OCI-LY3 (cell line): Measurements from ENCODE around the gene ARL6IP4.

ENCODE experiments used
- H2AFZ ChIP-seq: fragments of 200-600, 300-600 bp; shearing (Covaris generic); 2 replicates; pipeline ENCODE4 v1.6.0; 2014; ENCODE audit warnings: antibody characterized with exemption, low read depth, low read length
- H3K27ac ChIP-seq: fragments of 200-600, 300-600 bp; sonication (generic); 2 replicates; pipeline ENCODE4 v1.5.1; 2014; ENCODE audit warnings: mild to moderate bottlenecking, low read length, moderate library complexity, mixed read lengths
- H3K27me3 ChIP-seq: fragments of 200-600, 300-600 bp; sonication (generic); 2 replicates; pipeline ENCODE4 v1.6.1; 2014; ENCODE audit warnings: low read depth, low read length, mixed read lengths
- H3K36me3 ChIP-seq: fragments of 200-600, 300-600 bp; sonication (generic); replicated peaks from 2 replicates; pipeline ENCODE3; 2014; ENCODE audit warnings: low read depth, low read length, mixed read lengths
- H3K4me1 ChIP-seq: fragments of 300-600, 200-600 bp; sonication (generic); 2 replicates; pipeline ENCODE4 v1.6.1; 2014; ENCODE audit warnings: low read length, mixed read lengths
- H3K4me2 ChIP-seq: fragments of 200-600, 300-600 bp; sonication (generic); 2 replicates; pipeline ENCODE4 v1.6.1; 2014; ENCODE audit warnings: low read length, mixed read lengths
- H3K4me3 ChIP-seq: fragments of 300-600, 200-600 bp; sonication (generic); 2 replicates; pipeline ENCODE4 v1.5.1; 2014; ENCODE audit warnings: antibody characterized with exemption, mild to moderate bottlenecking, low read length, moderate library complexity
- H3K79me2 ChIP-seq: fragments of 300-600, 200-600 bp; shearing (Covaris generic); 2 replicates; pipeline ENCODE4 v1.6.1; 2014; ENCODE audit warnings: mild to moderate bottlenecking, low read length, mixed read lengths
- H3K9ac ChIP-seq: fragments of 300-600, 200-600 bp; shearing (Covaris generic); 2 replicates; pipeline ENCODE4 v1.6.0; 2014; ENCODE audit warnings: mild to moderate bottlenecking, low read length, moderate library complexity
- H3K9me3 ChIP-seq: fragments of 200-600, 300-600 bp; shearing (Covaris generic); 2 replicates; pipeline ENCODE4 v1.6.1; 2014; ENCODE audit warnings: low read length, mixed read lengths; ENCODE audit not compliant: insufficient read depth
- H4K20me1 ChIP-seq: fragments of 200-600, 300-600 bp; sonication (generic); 2 replicates; pipeline ENCODE4 v1.6.1; 2016; ENCODE audit warnings: low read length, mixed read lengths; ENCODE audit not compliant: insufficient read depth
- EZH2phosphoT487 ChIP-seq: fragments of 200-600 bp; shearing (Covaris generic); IDR thresholded peaks from 2 replicates; pipeline ENCODE4 v1.6.1; 2018; ENCODE audit warnings: antibody characterized with exemption, mixed run types, low read depth
- TF ChIP-seq, protein P1 (sequence below): fragments of 200-600, 300-600 bp; sonication (generic); IDR thresholded peaks from 2 replicates; pipeline ENCODE4 v1.5.1; 2014; ENCODE audit warnings: antibody characterized with exemption, low read length, low read depth

The ARL6IP4 gene

GRCh38 chr12:122990561-122990960 is 10.1 kb downstream of the ARL6IP4 start:
- H3K9ac ChIP-seq = no peak overlapping the region
- H3K27me3 ChIP-seq = peaks cover 6% of the 10 kb centered on the region; the same call in 1 of the 2 replicates
- no peaks in the 10 kb centered on the region for H3K79me2 ChIP-seq
- TF ChIP-seq, protein P1, sequence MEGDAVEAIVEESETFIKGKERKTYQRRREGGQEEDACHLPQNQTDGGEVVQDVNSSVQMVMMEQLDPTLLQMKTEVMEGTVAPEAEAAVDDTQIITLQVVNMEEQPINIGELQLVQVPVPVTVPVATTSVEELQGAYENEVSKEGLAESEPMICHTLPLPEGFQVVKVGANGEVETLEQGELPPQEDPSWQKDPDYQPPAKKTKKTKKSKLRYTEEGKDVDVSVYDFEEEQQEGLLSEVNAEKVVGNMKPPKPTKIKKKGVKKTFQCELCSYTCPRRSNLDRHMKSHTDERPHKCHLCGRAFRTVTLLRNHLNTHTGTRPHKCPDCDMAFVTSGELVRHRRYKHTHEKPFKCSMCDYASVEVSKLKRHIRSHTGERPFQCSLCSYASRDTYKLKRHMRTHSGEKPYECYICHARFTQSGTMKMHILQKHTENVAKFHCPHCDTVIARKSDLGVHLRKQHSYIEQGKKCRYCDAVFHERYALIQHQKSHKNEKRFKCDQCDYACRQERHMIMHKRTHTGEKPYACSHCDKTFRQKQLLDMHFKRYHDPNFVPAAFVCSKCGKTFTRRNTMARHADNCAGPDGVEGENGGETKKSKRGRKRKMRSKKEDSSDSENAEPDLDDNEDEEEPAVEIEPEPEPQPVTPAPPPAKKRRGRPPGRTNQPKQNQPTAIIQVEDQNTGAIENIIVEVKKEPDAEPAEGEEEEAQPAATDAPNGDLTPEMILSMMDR = no peak
- TF ChIP-seq EZH2phosphoT487 = no peak
- peaks cover 4% of the 10 kb centered on the region; the same call in 1 of the 2 replicates for H4K20me1 ChIP-seq
- H3K27ac ChIP-seq = no peak overlapping the region
- H3K4me2 ChIP-seq = no peak overlapping the region
- peaks cover 23% of the 10 kb centered on the region for H3K4me1 ChIP-seq
- H3K4me3 ChIP-seq = no peak overlapping the region
- no peak overlapping the region for H2AFZ ChIP-seq
- H3K9me3 ChIP-seq = no peaks in the 10 kb centered on the region
- H3K36me3 ChIP-seq = no peaks in the 10 kb centered on the region

DNA sequence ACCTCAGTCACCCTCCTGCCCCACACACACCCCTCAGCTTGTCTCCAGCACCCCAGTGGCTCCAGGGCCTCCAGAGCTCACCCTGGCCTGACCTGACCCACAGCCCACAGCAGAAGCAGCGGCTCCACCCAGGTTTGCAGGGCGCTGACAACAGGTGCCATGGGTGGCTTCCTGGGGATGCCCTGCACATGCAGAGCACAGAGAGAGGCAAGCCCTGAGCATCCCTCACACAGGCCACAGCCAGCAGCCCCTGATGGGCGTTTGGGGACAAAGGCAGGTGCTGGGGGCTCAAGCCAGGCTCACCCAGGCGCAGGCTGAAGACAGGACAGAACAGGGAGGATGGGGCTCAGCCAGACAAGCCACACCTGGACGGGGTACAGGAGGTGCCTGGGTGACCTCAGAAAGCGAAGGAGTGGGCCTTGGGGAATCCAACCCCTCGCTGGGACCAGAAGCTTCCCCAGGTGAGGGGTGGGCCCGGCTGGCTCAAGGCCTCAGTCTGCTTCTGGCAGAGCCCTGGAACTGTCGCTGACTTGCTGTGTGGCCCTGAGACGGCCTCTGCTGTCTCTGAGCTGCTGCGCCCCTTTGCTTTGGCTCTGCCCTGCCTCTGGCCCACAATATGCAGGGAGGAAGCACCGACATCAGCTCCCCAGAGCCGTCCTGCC is 10.6 kb downstream of the ARL6IP4 start:
- no peak overlapping the region for H2AFZ ChIP-seq
- H3K4me2 ChIP-seq = no peak overlapping the region
- H3K27me3 ChIP-seq = peaks cover 6% of the 10 kb centered on the region; the same call in 1 of the 2 replicates
- peaks cover 23% of the 10 kb centered on the region for H3K4me1 ChIP-seq
- H3K27ac ChIP-seq = no peak overlapping the region
- peaks cover 6% of the 10 kb centered on the region; the same call in 1 of the 2 replicates for H4K20me1 ChIP-seq
- no peaks in the 10 kb centered on the region for H3K9me3 ChIP-seq
- no peak overlapping the region for H3K9ac ChIP-seq
- no peak for TF ChIP-seq EZH2phosphoT487
- TF ChIP-seq, protein P1 = no peak
- no peaks in the 10 kb centered on the region for H3K79me2 ChIP-seq
- H3K36me3 ChIP-seq = no peaks in the 10 kb centered on the region
- H3K4me3 ChIP-seq = no peak overlapping the region

DNA sequence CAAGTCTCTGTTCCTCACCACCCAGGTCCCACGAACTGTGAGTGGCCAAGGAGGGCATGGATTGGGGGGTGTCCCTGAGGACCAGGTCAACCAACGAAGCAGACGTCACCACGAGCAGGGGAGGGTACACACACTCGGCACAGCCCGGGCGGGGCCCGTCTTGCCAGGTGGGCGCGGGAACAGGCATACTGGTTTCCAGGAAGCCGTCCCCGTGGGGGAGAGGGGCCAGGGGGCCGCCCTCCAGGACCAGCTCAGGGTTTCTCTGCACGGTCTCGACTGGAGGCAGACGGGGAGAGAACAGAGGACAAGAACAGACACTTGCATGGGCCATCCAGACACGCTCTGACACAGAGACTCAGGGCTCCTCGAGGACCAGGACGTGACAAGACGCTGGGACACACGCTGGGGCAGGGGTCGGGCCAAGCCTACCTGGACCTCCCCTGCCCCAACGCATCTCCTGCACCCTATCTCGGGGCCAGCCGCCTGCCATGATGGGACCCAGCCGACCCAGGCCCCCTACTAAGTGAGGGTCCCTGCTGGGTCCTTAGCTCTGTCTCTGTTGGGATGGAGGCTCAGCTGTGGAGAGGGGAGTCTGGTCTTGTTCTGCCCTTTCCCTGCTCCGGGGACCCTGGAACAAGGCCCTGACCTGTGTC is 11.3 kb downstream of the ARL6IP4 start:
- Histone ChIP-seq H4K20me1 (peaks cover 6% of the 10 kb centered on the region; the same call in 1 of the 2 replicates), H3K9ac (no peak overlapping the region), H3K27ac (no peak overlapping the region), H3K27me3 (peaks cover 6% of the 10 kb centered on the region; the same call in 1 of the 2 replicates), H3K4me3 (no peak overlapping the region), H3K9me3 (no peaks in the 10 kb centered on the region), H3K4me1 (peaks cover 23% of the 10 kb centered on the region), H3K4me2 (no peak overlapping the region), H3K36me3 (no peaks in the 10 kb centered on the region), H3K79me2 (no peaks in the 10 kb centered on the region), H2AFZ (no peak overlapping the region)
- TF ChIP-seq, protein P1 = no peak
- no peak for TF ChIP-seq EZH2phosphoT487

DNA sequence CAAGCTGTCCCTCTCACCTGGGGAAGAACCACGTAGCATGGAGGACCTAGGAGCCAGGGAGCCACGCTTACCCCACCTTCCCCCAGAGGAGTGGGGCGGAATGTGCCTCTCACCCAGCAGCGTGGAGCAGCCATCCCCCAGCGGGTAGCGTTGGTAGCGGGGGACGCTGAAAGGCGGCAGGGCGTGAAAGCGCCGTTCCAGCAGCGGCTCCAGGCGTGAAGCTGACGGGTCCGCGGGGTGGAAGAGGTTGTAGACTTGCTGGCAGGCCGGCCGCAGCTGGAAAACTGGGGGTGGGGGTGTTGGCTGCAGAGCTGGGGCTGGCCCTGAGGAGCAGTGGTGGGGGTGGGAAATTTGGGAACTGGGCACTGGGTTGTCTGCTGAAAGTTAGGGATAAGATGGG is 11.9 kb downstream of the ARL6IP4 start:
- TF ChIP-seq, protein P1 = no peak
- no peak for TF ChIP-seq EZH2phosphoT487
- H2AFZ ChIP-seq = no peak overlapping the region
- no peak overlapping the region for H3K9ac ChIP-seq
- H3K79me2 ChIP-seq = no peaks in the 10 kb centered on the region
- peaks cover 6% of the 10 kb centered on the region; the same call in 1 of the 2 replicates for H3K27me3 ChIP-seq
- no peaks in the 10 kb centered on the region for H3K36me3 ChIP-seq
- H3K9me3 ChIP-seq = no peaks in the 10 kb centered on the region
- peaks cover 6% of the 10 kb centered on the region; the same call in 1 of the 2 replicates for H4K20me1 ChIP-seq
- H3K4me3 ChIP-seq = no peak overlapping the region
- H3K27ac ChIP-seq = no peak overlapping the region
- peak overlapping the region; percentile 68; the same call in 1 of the 2 replicates for H3K4me2 ChIP-seq
- peaks cover 23% of the 10 kb centered on the region for H3K4me1 ChIP-seq
